Breast epithelium (tissue), 3 donors: ENCODE measurements around the gene RPS6KC1.

Experiments used
- CTCF ChIP-seq, 3 donors: fragments of 450-650 bp; IDR thresholded peaks; one replicate each; pipeline ENCODE4 v1.5.1; 2016 to 2017; ENCODE audit warnings: antibody characterized with exemption in 3 of 3, mild to moderate bottlenecking in 3 of 3, moderate library complexity in 3 of 3
- POLR2AphosphoS5 ChIP-seq, 3 donors: sonication (generic); formaldehyde crosslinking; IDR thresholded peaks; one replicate each; pipeline ENCODE4 v1.6.1; 2017; ENCODE audit warnings: antibody characterized with exemption in 3 of 3

GRCh38 chr1:213179784-213180183, 128.7 kb downstream of the RPS6KC1 start:
- TF ChIP-seq CTCF (IDR thresholded peaks at IDR 0.05): no peak
- no peak for TF ChIP-seq POLR2AphosphoS5 (IDR thresholded peaks at IDR 0.05)
